ENCODE results near the gene TTBK2. TPM values are rescaled to one million over a fixed set of nuclear protein-coding genes. Genes with fewer than 3 reads are reported as not detected.

TTBK2 gene
- total RNA-seq, 1 experiment from 2014 or later, result 10.6 TPM

GRCh38 chr15:42731461-42731860 is 189.1 kb downstream of the TTBK2 start:
- H3K9me2 ChIP-seq (ENCODE audit: insufficient read depth), result no peaks in the 10 kb centered on the region
- H3K27ac ChIP-seq (ENCODE audit: low read depth, low read length), result no peak overlapping the region
- POLR2A ChIA-PET, result no interaction called here
- TF ChIP-seq POLR2A (IDR thresholded peaks at IDR 0.05; ENCODE audit: borderline replicate concordance, extremely low read depth, insufficient read depth, insufficient read length) (no peak), EZH2 (IDR thresholded peaks at IDR 0.05) (no peak), CBX3 (IDR thresholded peaks at IDR 0.05; ENCODE audit: low read depth) (no peak), MAX (IDR thresholded peaks at IDR 0.05) (no peak), EGR1 (IDR thresholded peaks at IDR 0.05; ENCODE audit: low read depth) (no peak), RAD21 (IDR thresholded peaks at IDR 0.05; ENCODE audit: low read depth) (no peak), JUND (IDR thresholded peaks at IDR 0.05) (no peak), POLR2AphosphoS5 (IDR thresholded peaks at IDR 0.05; ENCODE audit: low read depth, low read length) (no peak), TCF7L2 (IDR thresholded peaks at IDR 0.05; ENCODE audit: borderline replicate concordance, extremely low read depth, insufficient read depth, insufficient read length) (no peak)
- RAD21 ChIA-PET (ENCODE audit: low non-redundant PET in 1 of 2, low total read pairs in 2 of 2, uncharacterized antibody in 2 of 2, unreplicated experiment in 2 of 2), result no interaction called here
- no peaks in the 10 kb centered on the region for H3K9me3 ChIP-seq (ENCODE audit: control insufficient read depth in 1 of 2, insufficient read depth in 1 of 2, low read depth in 1 of 2, low read length in 2 of 2)
- intact Hi-C loops (cut with micrococcal nuclease), result loop anchor here (10.0 kb wide), 1 partner anchor 553 kb away; no protein-coding TSS in a partner anchor
- DNase-seq (ENCODE audit: low read depth, low spot score) (no peak), ATAC-seq (no peak)
- BruUV-seq (replicated peaks), result no TSS peak
- CTCF ChIA-PET, result no interaction called here
- no peaks in the 10 kb centered on the region for H3K27me3 ChIP-seq (ENCODE audit: insufficient read depth, low read length)
- H3K4me3 ChIP-seq (replicated peaks in 1 of 2; ENCODE audit: low read depth in 1 of 2, low read length in 2 of 2), result no peak overlapping the region
- H3K9ac ChIP-seq (ENCODE audit: low read length), result no peak overlapping the region
- H4K20me1 ChIP-seq (ENCODE audit: insufficient read depth), result no peaks in the 10 kb centered on the region
- peaks cover 7% of the 10 kb centered on the region; the same call in 1 of the 2 replicates for H3K79me2 ChIP-seq (ENCODE audit: insufficient read depth, low read length)
- H3K4me1 ChIP-seq (ENCODE audit: control insufficient read depth in 1 of 2, insufficient read depth in 2 of 2, low read length in 2 of 2), result peaks cover 6 to 8% of the 10 kb centered on the region in 2 experiments; a peak in 2 of 4 replicates
- H2AFZ ChIP-seq (ENCODE audit: low read depth, low read length, poor library complexity, severe bottlenecking), result no peak overlapping the region
- no peak overlapping the region for H3K4me2 ChIP-seq (ENCODE audit: low read length)
- peaks cover 33 to 39% of the 10 kb centered on the region in 2 experiments for H3K36me3 ChIP-seq (ENCODE audit: control insufficient read depth in 1 of 2, insufficient read depth in 2 of 2, low read length in 2 of 2)

GRCh38 chr15:42730536-42730935 is 190.0 kb downstream of the TTBK2 start:
- Histone ChIP-seq H4K20me1 (ENCODE audit: insufficient read depth) (no peaks in the 10 kb centered on the region), H3K4me2 (ENCODE audit: low read length) (no peak overlapping the region), H3K27me3 (ENCODE audit: insufficient read depth, low read length) (no peaks in the 10 kb centered on the region), H3K79me2 (ENCODE audit: insufficient read depth, low read length) (0 out of 2 replicates have a peak, but pooled peaks cover under 1% of the 10 kb centered on the region), H3K4me3 (replicated peaks in 1 of 2; ENCODE audit: low read depth in 1 of 2, low read length in 2 of 2) (no peak overlapping the region), H3K36me3 (ENCODE audit: control insufficient read depth in 1 of 2, insufficient read depth in 2 of 2, low read length in 2 of 2) (peaks cover 37 to 42% of the 10 kb centered on the region in 2 experiments), H3K27ac (ENCODE audit: low read depth, low read length) (no peak overlapping the region), H3K4me1 (ENCODE audit: control insufficient read depth in 1 of 2, insufficient read depth in 2 of 2, low read length in 2 of 2) (0 out of 4 replicates have a peak, but pooled peaks cover 0 to under 1% of the 10 kb centered on the region in 2 experiments), H3K9me2 (ENCODE audit: insufficient read depth) (no peaks in the 10 kb centered on the region), H3K9ac (ENCODE audit: low read length) (no peak overlapping the region), H2AFZ (ENCODE audit: low read depth, low read length, poor library complexity, severe bottlenecking) (no peak overlapping the region), H3K9me3 (ENCODE audit: control insufficient read depth in 1 of 2, insufficient read depth in 1 of 2, low read depth in 1 of 2, low read length in 2 of 2) (no peaks in the 10 kb centered on the region)
- DNase-seq (ENCODE audit: low read depth, low spot score) (no peak), ATAC-seq (no peak)
- no TSS peak for BruUV-seq (replicated peaks)
- intact Hi-C loops (cut with micrococcal nuclease), result loop anchor here (10.0 kb wide), 1 partner anchor 554 kb away; no protein-coding TSS in a partner anchor
- TF ChIP-seq ZNF274 (IDR thresholded peaks at IDR 0.05; ENCODE audit: low read depth, low read length) (no peak), ZBTB33 (IDR thresholded peaks at IDR 0.05; ENCODE audit: extremely low read depth, insufficient replicate concordance, low read length) (no peak), POLR2A (IDR thresholded peaks at IDR 0.05; ENCODE audit: borderline replicate concordance, extremely low read depth, insufficient read depth, insufficient read length) (no peak), ZFX (IDR thresholded peaks at IDR 0.05) (no peak), CEBPB (IDR thresholded peaks at IDR 0.05; ENCODE audit: low read depth) (no peak)
- RAD21 ChIA-PET (ENCODE audit: low non-redundant PET in 1 of 2, low total read pairs in 2 of 2, uncharacterized antibody in 2 of 2, unreplicated experiment in 2 of 2), result interaction anchor here in 1 of 2 experiments (0.6 kb wide), 1 partner anchor 194 kb away, joined by 3 read pairs; no protein-coding TSS in a partner anchor
- POLR2A ChIA-PET, result no interaction called here
- CTCF ChIA-PET, result no interaction called here
